Right lobe of liver (tissue), 6 donors: ENCODE measurements around the gene GRK1. TPM values are rescaled to one million over a fixed set of nuclear protein-coding genes. Genes with fewer than 3 reads are reported as not detected.

Experiments
- ATAC-seq, 4 donors: fragments of 200-7000 bp; cut with Tn5 transposase; one replicate each; pipeline ENCODE4 v1.9.1; 2020; ENCODE audit warnings: mild to moderate bottlenecking in 4 of 4, moderate library complexity in 4 of 4
- DNase-seq, 3 donors: peaks; one replicate each; pipeline ENCODE4 v3.0.0-alpha.2; 2020
- H3K27ac ChIP-seq, 3 donors: fragments of 200-600 bp; one replicate each; pipeline ENCODE4 v1.8.0; 2022
- H3K27me3 ChIP-seq, 2 donors: fragments of 200-600 bp; one replicate each; pipeline ENCODE4 v1.8.0; 2022
- H3K36me3 ChIP-seq, 4 donors: fragments of 200-600 bp; sonication (generic) in 1 of 4; one replicate each; pipeline versions ENCODE4 v1.5.1 to v1.8.0; 2017 to 2022; ENCODE audit warnings: control low read depth in 1 of 4
- H3K4me1 ChIP-seq, 4 donors: fragments of 200-600 bp; sonication (generic) in 1 of 4; one replicate each; pipeline versions ENCODE4 v1.5.1 to v1.8.0; 2017 to 2022; ENCODE audit warnings: control low read depth in 1 of 4
- H3K4me3 ChIP-seq, 3 donors: fragments of 200-600 bp; one replicate each; pipeline ENCODE4 v1.8.0; 2022
- H3K9me3 ChIP-seq, 4 donors: fragments of 200-600 bp; sonication (generic) in 1 of 4; one replicate each; pipeline versions ENCODE4 v1.5.1 to v1.8.0; 2017 to 2022; ENCODE audit warnings: control low read depth in 1 of 4
- POLR2A ChIP-seq: fragments of 450-650 bp; IDR thresholded peaks from one replicate; pipeline ENCODE4 v1.6.1; 2017; ENCODE audit warnings: antibody characterized with exemption, mild to moderate bottlenecking
- WGBS: methylation state at CpG from one replicate; pipeline ENCODE4 v1.1.6; 2018; ENCODE audit warnings: low coverage, low lambda C conversion rate; ENCODE audit not compliant: insufficient coverage; ENCODE audit errors: missing lambda C conversion rate; 5-methylcytosine and 5-hydroxymethylcytosine counted together
- intact Hi-C, 2 donors: fragments of 100-400 bp; cut with DNase I; formaldehyde crosslinking; loops; one replicate each; pipeline versions ENCODE4 v1.11.2 to v1.14.1; 2022
- total RNA-seq, 6 experiments: library from RNA; depleted of rRNA in 2 of 6; stranded (reverse); fragments of >200 nt in 2 of 6; fragmentation: NEBNext Ultra II Directional in 3 of 6; extraction: Animal tissue kit (Norgen Biotek cat#: 25700) in 3 of 6; gene quantifications; one replicate each; pipeline versions ENCODE4 v1.1.0 to v1.2.4, GENCODE V29; 2016 to 2023
- TF ChIP-seq, protein P1 (sequence below), 4 donors: fragments of 200-600 bp in 3 of 4; fragments of 450-650 bp in 1 of 4; IDR thresholded peaks; one replicate each; pipeline versions ENCODE4 v1.5.1 to v1.8.0; 2016 to 2022; ENCODE audit warnings: antibody characterized with exemption in 4 of 4, mild to moderate bottlenecking in 2 of 4
- donor health status: DM: no; HTN: yes; CAD: no.
- donor health status: DM: no; HTN: no; CAD: no.
- donor health status: DM: no; HTN: no; CAD: no.
- donor health status: DM: no; HTN: yes; CAD: no.
- donor health status: DM: no; HTN: yes; CAD: no.

Gene GRK1
- total RNA-seq, 6 experiments from 2014 or later = not detected

DNA sequence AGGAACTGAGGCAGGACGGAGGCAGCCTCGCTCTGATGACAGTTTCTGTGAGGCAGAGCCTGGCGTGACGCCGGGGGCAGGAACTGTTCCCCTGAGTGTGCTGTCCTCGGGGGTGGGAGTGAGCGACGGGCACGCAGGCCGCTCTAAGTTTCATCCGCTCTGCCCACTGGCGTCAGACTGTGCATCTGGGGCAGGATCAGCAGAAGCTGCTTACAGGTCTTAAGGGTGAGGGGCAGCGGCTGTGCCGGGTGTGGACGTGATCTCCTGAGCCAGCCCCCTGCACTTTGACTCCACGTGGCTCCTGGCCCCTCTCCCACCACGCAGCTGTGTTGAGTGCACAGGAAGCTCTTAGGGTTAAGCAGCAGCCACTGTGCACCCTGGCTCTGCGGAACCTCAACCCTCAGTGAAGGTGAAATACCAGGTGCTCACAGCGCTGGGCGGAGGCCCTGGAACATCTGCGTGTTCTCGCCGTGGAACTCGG lies 1.5 kb downstream of the GRK1 start:
- Histone ChIP-seq H3K4me1 (no peaks in the 10 kb centered on the region), H3K4me3 (no peak overlapping the region), H3K36me3 (no peaks in the 10 kb centered on the region), H3K27ac (no peak overlapping the region), H3K9me3 (no peaks in the 10 kb centered on the region), H3K27me3 (no peaks in the 10 kb centered on the region)
- ATAC-seq (no peak), DNase-seq (peak in 2 of 3 donors; percentile 32 to 46)
- TF ChIP-seq, protein P1, sequence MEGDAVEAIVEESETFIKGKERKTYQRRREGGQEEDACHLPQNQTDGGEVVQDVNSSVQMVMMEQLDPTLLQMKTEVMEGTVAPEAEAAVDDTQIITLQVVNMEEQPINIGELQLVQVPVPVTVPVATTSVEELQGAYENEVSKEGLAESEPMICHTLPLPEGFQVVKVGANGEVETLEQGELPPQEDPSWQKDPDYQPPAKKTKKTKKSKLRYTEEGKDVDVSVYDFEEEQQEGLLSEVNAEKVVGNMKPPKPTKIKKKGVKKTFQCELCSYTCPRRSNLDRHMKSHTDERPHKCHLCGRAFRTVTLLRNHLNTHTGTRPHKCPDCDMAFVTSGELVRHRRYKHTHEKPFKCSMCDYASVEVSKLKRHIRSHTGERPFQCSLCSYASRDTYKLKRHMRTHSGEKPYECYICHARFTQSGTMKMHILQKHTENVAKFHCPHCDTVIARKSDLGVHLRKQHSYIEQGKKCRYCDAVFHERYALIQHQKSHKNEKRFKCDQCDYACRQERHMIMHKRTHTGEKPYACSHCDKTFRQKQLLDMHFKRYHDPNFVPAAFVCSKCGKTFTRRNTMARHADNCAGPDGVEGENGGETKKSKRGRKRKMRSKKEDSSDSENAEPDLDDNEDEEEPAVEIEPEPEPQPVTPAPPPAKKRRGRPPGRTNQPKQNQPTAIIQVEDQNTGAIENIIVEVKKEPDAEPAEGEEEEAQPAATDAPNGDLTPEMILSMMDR (IDR thresholded peaks at IDR 0.05) = no peak
- no peak for TF ChIP-seq POLR2A
- 48% methylated on average over 7 of the region's 24 CpGs for WGBS
- intact Hi-C loops = no loop called here

DNA sequence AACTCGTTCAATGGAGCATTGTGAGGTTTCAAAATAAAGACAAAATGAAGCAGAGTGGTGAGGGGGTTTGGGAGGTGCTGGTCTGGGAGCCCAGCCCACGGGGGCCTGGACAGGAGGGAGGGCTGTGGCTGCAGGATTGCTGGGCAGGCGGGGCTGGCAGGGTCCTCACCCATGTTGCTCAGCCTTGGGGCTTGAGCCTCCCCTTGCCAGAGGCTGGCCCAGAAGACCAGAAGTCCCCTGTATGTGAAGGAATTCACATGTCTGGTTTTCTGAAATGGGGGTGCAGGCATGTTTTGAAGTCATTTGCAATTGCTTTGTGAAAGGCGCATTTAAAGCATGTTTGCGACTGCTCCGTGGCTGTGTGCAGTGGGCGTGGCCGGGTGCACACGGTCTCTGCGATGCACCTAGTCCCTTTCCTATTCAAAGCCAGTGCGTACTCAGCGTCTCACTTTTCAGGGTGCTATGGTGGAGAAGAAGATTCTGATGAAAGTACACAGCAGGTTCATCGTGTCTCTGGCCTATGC lies 2.3 kb downstream of the GRK1 start:
- intact Hi-C loops = no loop called here
- Histone ChIP-seq H3K9me3 (no peaks in the 10 kb centered on the region), H3K27ac (no peak overlapping the region), H3K4me1 (no peaks in the 10 kb centered on the region), H3K27me3 (no peaks in the 10 kb centered on the region), H3K4me3 (no peak overlapping the region), H3K36me3 (no peaks in the 10 kb centered on the region)
- TF ChIP-seq POLR2A = no peak
- TF ChIP-seq, protein P1 (IDR thresholded peaks at IDR 0.05) = no peak
- 71% methylated on average over 7 of the region's 13 CpGs for WGBS
- peak in 2 of 3 donors; percentile 23 to 25 for DNase-seq
- no peak for ATAC-seq

DNA sequence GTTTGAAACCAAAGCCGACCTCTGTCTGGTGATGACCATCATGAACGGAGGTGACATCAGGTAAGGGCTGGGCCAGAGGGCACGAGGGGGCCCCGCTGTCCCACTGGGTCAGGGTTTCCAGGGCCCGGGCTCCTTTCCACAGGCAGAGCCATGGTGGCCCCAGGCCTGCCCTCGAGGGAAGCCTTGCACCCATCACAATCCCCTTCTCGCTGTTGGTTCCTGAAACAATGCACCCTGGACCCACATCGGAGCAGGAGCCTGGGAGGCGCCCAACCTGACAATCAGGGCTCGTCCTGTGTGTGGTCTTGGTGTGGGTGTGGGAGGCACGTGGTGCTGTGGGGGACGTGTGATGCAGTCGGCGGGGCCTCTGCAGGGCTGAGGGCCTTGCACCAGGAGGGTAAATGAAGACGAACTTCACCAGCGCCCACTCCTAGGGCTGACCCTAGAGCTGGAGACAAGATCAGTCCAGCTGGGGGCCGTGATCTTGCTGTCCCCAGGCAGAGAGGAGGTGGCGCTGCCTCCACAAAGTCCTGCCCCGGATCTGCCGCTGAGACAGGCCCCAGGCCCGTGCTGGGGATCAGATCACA lies 2.8 kb downstream of the GRK1 start:
- H3K27ac ChIP-seq = no peak overlapping the region
- no peaks in the 10 kb centered on the region for H3K4me1 ChIP-seq
- no peaks in the 10 kb centered on the region for H3K9me3 ChIP-seq
- WGBS = 67% methylated on average over 3 of the region's 21 CpGs
- intact Hi-C loops = no loop called here
- no peaks in the 10 kb centered on the region for H3K36me3 ChIP-seq
- no peak for ATAC-seq
- TF ChIP-seq, protein P1 (IDR thresholded peaks at IDR 0.05) = no peak
- no peak for TF ChIP-seq POLR2A
- DNase-seq = peak in 2 of 3 donors; percentile 29 to 41
- H3K4me3 ChIP-seq = no peak overlapping the region
- no peaks in the 10 kb centered on the region for H3K27me3 ChIP-seq

DNA sequence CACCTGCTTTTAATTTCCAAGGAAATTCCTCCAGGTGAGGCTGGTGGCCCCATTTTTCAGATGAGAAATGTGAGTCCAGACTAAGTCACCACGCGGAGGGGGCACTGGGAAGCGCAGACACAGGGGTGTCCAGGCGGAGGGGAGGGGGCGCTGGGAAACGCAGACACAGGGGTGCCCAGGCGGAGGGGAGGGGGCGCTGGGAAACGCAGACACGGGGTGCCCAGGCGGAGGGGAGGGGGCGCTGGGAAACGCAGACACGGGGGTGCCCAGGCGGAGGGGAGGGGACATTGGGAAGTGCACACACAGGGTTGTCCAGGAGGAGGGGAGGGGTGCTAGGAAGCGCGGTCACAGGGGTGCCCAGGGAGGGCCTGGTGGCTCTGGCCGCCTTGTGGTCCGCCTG lies 3.5 kb downstream of the GRK1 start:
- DNase-seq (peak in 2 of 3 donors; percentile 19 to 27), ATAC-seq (peak in 1 of 4 donors; percentile 23)
- Histone ChIP-seq H3K27ac (no peak overlapping the region), H3K4me1 (no peaks in the 10 kb centered on the region), H3K4me3 (no peak overlapping the region), H3K27me3 (no peaks in the 10 kb centered on the region), H3K36me3 (no peaks in the 10 kb centered on the region), H3K9me3 (no peaks in the 10 kb centered on the region)
- intact Hi-C loops = no loop called here
- TF ChIP-seq POLR2A = no peak
- TF ChIP-seq, protein P1 (IDR thresholded peaks at IDR 0.05) = no peak
- 71% methylated on average over 11 of the region's 19 CpGs for WGBS
